SH-SY5Y (cell line): ENCODE measurements around the gene BICRA.

Experiments
- GATA2 ChIP-seq: IDR thresholded peaks from 2 replicates; pipeline ENCODE4 v1.6.1; 2011; ENCODE audit warnings: mild to moderate bottlenecking, low read depth, low read length
- GATA3 ChIP-seq: IDR thresholded peaks from 2 replicates; pipeline ENCODE4 v1.6.1; 2011; ENCODE audit warnings: low read depth, mild to moderate bottlenecking, low read length, moderate library complexity

- TF ChIP-seq GATA2 (no peak), GATA3 (no peak)
These were observed 14.4 kb downstream of the BICRA start for GRCh38 chr19:47623151-47623920.
